OCI-LY7 (cell line): Measurements from ENCODE around the gene KCTD8. TPM values are rescaled to one million over a fixed set of nuclear protein-coding genes. Genes with fewer than 3 reads are reported as not detected.

ENCODE experiments used
- BruUV-seq: library from RNA; stranded (reverse); fragments of 400-500 nt; replicated peaks from 2 replicates; lab custom pipeline; 2021; lab: Mats Ljungman, UMichigan
- CTCF ChIA-PET: fragments of 300-600 bp; sonication (Branson Sonifier 250); formaldehyde crosslinking; loops from one replicate; lab custom pipeline; 2022; ENCODE audit warnings: antibody characterized with exemption; ENCODE audit not compliant: unreplicated experiment; lab: Charles Lee
- POLR2A ChIA-PET: fragments of 300-600 bp; sonication (Branson Sonifier 250); formaldehyde crosslinking; loops from one replicate; lab custom pipeline; 2022; ENCODE audit warnings: antibody characterized with exemption; lab: Charles Lee
- DNase-seq: peaks from one replicate; pipeline ENCODE4 v3.0.0-alpha.2; 2015; ENCODE audit warnings: low spot score
- H2AFZ ChIP-seq: fragments of 200-600 bp; sonication (generic), shearing (Covaris generic); 2 replicates; pipeline ENCODE4 v1.6.1; 2014; ENCODE audit warnings: mild to moderate bottlenecking, antibody characterized with exemption, low read length, moderate library complexity
- H3K27ac ChIP-seq: fragments of 200-600 bp; sonication (generic); 2 replicates; pipeline ENCODE4 v1.5.1; 2014; ENCODE audit warnings: mixed run types, low read depth, mild to moderate bottlenecking, moderate library complexity, low read length, inconsistent platforms; ENCODE audit not compliant: poor library complexity, severe bottlenecking
- H3K36me3 ChIP-seq: fragments of 200-600 bp; sonication (generic); 2 replicates; pipeline ENCODE4 v1.6.1; 2014; ENCODE audit warnings: mild to moderate bottlenecking, antibody characterized with exemption, low read length, moderate library complexity, mixed read lengths; ENCODE audit not compliant: insufficient read depth
- H3K4me1 ChIP-seq: fragments of 200-600 bp; sonication (generic); 2 replicates; pipeline ENCODE4 v1.5.1; 2014; ENCODE audit warnings: mild to moderate bottlenecking, low read length; ENCODE audit not compliant: insufficient read depth, poor library complexity, severe bottlenecking
- H3K4me2 ChIP-seq: fragments of 200-600 bp; sonication (generic); 2 replicates; pipeline ENCODE4 v1.6.1; 2014; ENCODE audit warnings: mild to moderate bottlenecking, low read length
- H3K4me3 ChIP-seq: fragments of 200-600 bp; sonication (generic); 2 replicates; pipeline ENCODE4 v1.5.1; 2014; ENCODE audit warnings: mild to moderate bottlenecking, low read depth, low read length; ENCODE audit not compliant: poor library complexity, severe bottlenecking
- H3K79me2 ChIP-seq: fragments of 200-600 bp; sonication (generic); 2 replicates; pipeline ENCODE4 v1.6.1; 2016; ENCODE audit warnings: low read depth, mild to moderate bottlenecking, low read length, moderate library complexity, mixed read lengths; ENCODE audit not compliant: insufficient read depth
- H3K9me2 ChIP-seq: fragments of 200-600 bp; sonication (generic); 2 replicates; pipeline ENCODE4 v1.6.1; 2016; ENCODE audit warnings: mild to moderate bottlenecking, low read length, mixed read lengths; ENCODE audit not compliant: insufficient read depth
- H3K9me3 ChIP-seq: fragments of 200-600 bp; sonication (generic); 2 replicates; pipeline ENCODE4 v1.6.1; 2014; ENCODE audit warnings: mild to moderate bottlenecking, mixed run types, low read length, mixed read lengths
- H4K20me1 ChIP-seq: fragments of 200-600 bp; sonication (generic); 2 replicates; pipeline ENCODE4 v1.6.1; 2014; ENCODE audit warnings: mild to moderate bottlenecking, antibody characterized with exemption, low read length, moderate library complexity, mixed read lengths; ENCODE audit not compliant: insufficient read depth
- CTCF ChIP-seq: fragments of 200-600 bp; sonication (generic); conservative IDR thresholded peaks from 2 replicates; pipeline ENCODE4 v1.5.1; 2014; ENCODE audit warnings: mild to moderate bottlenecking, antibody characterized with exemption, low read length, moderate library complexity, mixed read lengths
- EZH2phosphoT487 ChIP-seq: fragments of 200-600 bp; sonication (generic); IDR thresholded peaks from 2 replicates; pipeline ENCODE4 v1.6.1; 2018; ENCODE audit warnings: low read depth, borderline replicate concordance, mild to moderate bottlenecking, mixed run types, antibody characterized with exemption, low read length, moderate library complexity, mixed read lengths
- intact Hi-C: fragments of 100-400 bp; cut with micrococcal nuclease; formaldehyde crosslinking; loops from one replicate; pipeline ENCODE4 v1.10.0; 2022; ENCODE audit not compliant: unreplicated experiment
- total RNA-seq, 2 experiments: library from RNA; depleted of rRNA in 1 of 2; stranded (reverse); fragments of >200 nt in 1 of 2; shearing (Covaris generic) in 1 of 2; gene quantifications; 2 replicates each; pipeline ENCODE4 v1.2.3, GENCODE V29; 2014 to 2022

Gene KCTD8
- total RNA-seq, 2 experiments from 2014 or later: not detected

DNA sequence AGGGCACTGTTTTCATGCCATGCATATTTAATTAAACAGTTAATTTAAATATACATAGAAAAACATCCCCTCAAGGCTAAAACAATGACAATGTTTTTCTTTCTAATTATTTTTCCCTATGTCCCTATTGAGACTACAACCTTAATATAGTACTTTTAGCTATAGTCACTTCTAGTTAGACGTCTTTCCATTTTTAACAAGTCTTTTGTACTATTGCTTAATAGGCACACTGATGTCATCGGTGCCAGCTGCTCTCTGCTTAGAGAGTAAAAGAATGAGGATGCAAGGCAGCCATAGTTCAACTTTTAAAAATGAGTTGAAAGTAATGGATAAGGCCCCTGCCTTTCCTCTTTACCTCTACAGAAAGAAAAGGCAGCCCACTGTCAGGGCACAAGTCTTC lies 191.1 kb downstream of the KCTD8 start:
- no peak for DNase-seq
- POLR2A ChIA-PET: no interaction called here
- H3K9me2 ChIP-seq: no peaks in the 10 kb centered on the region
- no peak overlapping the region for H3K4me2 ChIP-seq
- BruUV-seq: no TSS peak
- H3K27ac ChIP-seq: no peak overlapping the region
- no peak overlapping the region for H2AFZ ChIP-seq
- no peak for TF ChIP-seq CTCF
- TF ChIP-seq EZH2phosphoT487: no peak
- H3K4me1 ChIP-seq: no peaks in the 10 kb centered on the region
- intact Hi-C loops: no loop called here
- CTCF ChIA-PET: no interaction called here
- H3K36me3 ChIP-seq: no peaks in the 10 kb centered on the region
- H3K4me3 ChIP-seq: no peak overlapping the region
- H3K79me2 ChIP-seq: no peaks in the 10 kb centered on the region
- no peaks in the 10 kb centered on the region for H3K9me3 ChIP-seq
- no peaks in the 10 kb centered on the region for H4K20me1 ChIP-seq

- H3K4me2 ChIP-seq: no peak overlapping the region
- ChIA-PET CTCF (no interaction called here), POLR2A (no interaction called here)
- H3K9me3 ChIP-seq: no peaks in the 10 kb centered on the region
- TF ChIP-seq EZH2phosphoT487: no peak
- TF ChIP-seq CTCF: no peak
- intact Hi-C loops: no loop called here
- no peaks in the 10 kb centered on the region for H3K36me3 ChIP-seq
- no peak overlapping the region for H3K4me3 ChIP-seq
- H3K79me2 ChIP-seq: no peaks in the 10 kb centered on the region
- H2AFZ ChIP-seq: no peak overlapping the region
- H3K4me1 ChIP-seq: no peaks in the 10 kb centered on the region
- no peaks in the 10 kb centered on the region for H3K9me2 ChIP-seq
- no peaks in the 10 kb centered on the region for H4K20me1 ChIP-seq
- no peak overlapping the region for H3K27ac ChIP-seq
- DNase-seq: no peak
- BruUV-seq: no TSS peak
Observed at GRCh38 chr4:44256414-44256813, 192.2 kb downstream of the KCTD8 start.

- Histone ChIP-seq H3K79me2 (no peaks in the 10 kb centered on the region), H3K36me3 (no peaks in the 10 kb centered on the region), H3K27ac (no peak overlapping the region), H3K9me3 (no peaks in the 10 kb centered on the region), H4K20me1 (no peaks in the 10 kb centered on the region), H3K4me2 (no peak overlapping the region), H3K9me2 (no peaks in the 10 kb centered on the region), H3K4me1 (no peaks in the 10 kb centered on the region), H2AFZ (no peak overlapping the region), H3K4me3 (no peak overlapping the region)
- no TSS peak for BruUV-seq
- ChIA-PET POLR2A (interaction anchor here (1.0 kb wide), 1 partner anchor 26 kb away, joined by 3 read pairs; no protein-coding TSS in a partner anchor), CTCF (no interaction called here)
- DNase-seq: no peak
- intact Hi-C loops: no loop called here
- TF ChIP-seq CTCF: no peak
- no peak for TF ChIP-seq EZH2phosphoT487
Observed at GRCh38 chr4:44237643-44238042, 211.0 kb downstream of the KCTD8 start.
